HG02943 (cell line): Measurements from ENCODE around the gene H1-8.

ENCODE experiments used
- ATAC-seq: cut with Tn5 transposase; IDR thresholded peaks from one replicate; pipeline ENCODE4 v1.9.1; 2021; ENCODE audit warnings: mild to moderate bottlenecking, low read depth, moderate library complexity; ENCODE audit not compliant: unreplicated experiment

H1-8 gene

GRCh38 chr3:129567176-129567705 lies 24.3 kb downstream of the H1-8 start:
- no peak for ATAC-seq

DNA sequence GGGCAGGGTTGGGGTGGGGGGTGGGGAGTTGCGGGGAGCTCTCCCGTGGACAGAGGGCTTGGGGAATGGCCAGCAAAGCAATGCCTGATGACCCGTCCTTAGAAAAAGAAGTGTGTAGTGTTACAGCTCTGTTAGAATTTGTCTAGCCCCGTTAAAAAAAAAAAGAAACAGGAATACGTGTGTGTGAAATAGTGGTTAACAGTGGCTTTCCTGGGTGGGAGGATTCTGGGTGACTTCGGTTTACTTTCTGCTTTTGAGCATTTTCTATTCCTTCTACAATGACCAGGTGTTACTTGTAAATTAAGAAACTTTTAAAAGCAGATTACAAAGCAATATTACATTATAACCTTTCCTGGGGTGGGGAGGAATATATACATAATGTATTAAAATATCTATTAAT lies 25.0 kb downstream of the H1-8 start:
- no peak for ATAC-seq

GRCh38 chr3:129569856-129570255 lies 26.9 kb downstream of the H1-8 start:
- ATAC-seq, result no peak

DNA sequence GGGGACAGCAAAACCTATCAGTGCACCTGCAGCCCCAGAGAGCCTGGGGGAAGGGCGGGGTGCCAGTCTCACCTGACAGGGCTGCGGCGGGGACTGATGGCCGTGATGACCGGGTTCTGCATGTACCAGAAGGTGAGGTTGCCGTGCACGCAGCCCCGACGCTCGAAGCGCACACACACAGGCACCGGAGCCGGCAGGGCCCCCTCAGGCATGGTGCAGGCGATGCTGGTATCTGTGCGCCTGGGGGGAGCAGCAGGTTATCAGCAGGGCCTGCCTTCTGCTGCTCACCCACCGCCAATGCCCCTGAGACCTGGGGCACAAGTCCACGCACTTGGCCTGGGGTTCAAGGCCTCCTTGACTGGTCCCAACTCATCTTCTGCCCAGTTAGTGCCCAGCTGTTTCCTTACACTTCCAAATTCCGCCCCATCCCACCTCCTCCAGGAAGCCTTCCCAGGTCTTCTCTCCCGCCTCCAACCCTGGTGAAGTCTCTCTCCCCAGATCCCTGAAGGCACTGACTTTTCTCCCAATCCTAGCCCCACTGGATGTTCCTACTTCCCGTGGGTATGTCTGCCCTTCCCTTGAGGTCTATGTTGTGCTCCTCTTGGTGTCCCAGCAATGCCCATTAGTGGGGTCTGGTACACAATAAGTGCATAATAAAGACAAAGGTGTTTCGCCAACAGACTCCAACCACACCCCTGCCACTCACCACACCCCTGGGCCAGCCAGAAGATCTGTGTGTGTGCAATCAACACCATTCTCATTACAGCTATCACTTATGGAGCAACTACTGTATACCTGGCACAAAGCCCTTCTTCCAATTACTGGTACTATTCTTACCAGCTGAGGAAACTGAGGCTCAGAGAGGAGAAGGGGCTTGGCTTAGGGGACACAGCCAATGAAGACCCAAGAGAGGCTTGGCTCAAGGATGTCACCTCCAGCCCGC lies 28.9 kb downstream of the H1-8 start:
- no peak for ATAC-seq

GRCh38 chr3:129572603-129573002 lies 29.6 kb downstream of the H1-8 start:
- ATAC-seq, result no peak

GRCh38 chr3:129573493-129573892 lies 30.5 kb downstream of the H1-8 start:
- no peak for ATAC-seq

DNA sequence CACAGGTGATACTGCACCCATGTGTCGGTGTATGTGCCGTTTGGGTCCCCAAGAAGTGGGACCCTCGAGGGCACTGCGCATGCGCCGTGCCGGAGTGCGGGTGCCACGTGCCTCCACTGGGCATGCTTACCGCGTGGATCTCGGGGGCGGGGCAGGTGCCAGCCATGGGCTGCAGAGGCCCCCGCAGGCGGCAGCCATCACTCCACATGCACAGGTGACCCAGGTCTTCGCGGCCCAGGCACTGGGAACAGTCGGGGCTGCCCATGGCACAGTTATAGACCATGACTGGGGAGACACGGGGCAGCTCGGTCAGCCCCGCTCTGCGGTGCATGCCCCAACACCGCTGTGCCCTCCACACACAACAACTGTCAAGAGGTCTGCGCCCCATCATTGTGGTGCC lies 31.2 kb downstream of the H1-8 start:
- ATAC-seq, result no peak

DNA sequence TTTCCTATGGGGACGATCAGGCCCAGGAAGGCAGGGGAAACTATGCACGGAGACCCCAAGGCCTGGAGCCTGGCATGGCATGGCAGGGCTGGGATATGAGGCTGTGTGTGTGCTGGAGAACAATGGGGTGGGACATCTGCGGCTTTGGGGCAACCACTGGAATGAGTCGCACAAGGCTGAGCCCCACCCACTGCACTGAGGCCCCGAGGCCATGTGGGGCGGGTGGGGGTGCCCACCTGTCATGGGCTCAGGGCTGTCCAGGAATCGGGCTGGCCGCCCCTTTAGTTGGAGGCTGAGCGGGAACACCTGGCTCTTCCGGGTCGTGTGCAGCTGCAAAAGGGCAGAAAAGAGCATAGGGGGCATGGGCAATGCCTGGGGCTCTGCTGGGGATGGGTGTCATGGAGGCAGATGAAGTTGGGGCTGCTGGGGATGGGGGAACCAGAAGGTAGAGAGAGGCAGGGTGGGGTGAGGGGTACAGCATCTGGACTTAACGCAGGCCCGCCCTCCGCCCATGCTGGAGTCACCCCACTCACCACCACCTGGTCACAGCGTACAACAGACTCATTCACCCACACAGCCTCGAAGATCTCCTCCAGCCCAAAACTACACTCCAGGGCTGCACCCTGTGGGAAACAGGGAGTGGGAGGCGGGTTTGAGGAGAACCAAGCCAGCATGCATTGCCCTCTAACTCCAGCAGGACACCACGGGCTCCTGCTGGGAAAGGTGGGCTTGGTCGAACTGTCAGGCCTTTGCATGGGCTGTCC lies 32.4 kb downstream of the H1-8 start:
- no peak for ATAC-seq

DNA sequence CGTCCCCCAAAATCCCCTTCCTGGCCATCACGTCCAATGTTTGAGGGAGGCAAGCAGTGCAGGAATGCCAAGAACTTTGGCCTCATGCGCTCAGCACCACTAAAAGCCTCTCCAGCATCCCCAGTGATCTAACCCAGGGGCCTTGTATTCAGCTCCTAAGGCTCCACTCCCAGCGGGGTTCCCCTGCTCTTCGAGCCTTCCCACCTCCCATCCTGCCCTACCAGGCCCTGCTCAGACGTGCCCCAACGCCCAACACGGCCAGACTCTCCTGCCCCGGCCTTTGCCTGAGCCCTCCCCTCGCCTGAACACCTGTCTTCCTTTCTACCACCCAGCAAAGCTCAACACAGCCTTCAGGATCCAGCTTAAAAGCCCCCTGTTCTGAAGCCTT lies 33.0 kb downstream of the H1-8 start:
- no peak for ATAC-seq

DNA sequence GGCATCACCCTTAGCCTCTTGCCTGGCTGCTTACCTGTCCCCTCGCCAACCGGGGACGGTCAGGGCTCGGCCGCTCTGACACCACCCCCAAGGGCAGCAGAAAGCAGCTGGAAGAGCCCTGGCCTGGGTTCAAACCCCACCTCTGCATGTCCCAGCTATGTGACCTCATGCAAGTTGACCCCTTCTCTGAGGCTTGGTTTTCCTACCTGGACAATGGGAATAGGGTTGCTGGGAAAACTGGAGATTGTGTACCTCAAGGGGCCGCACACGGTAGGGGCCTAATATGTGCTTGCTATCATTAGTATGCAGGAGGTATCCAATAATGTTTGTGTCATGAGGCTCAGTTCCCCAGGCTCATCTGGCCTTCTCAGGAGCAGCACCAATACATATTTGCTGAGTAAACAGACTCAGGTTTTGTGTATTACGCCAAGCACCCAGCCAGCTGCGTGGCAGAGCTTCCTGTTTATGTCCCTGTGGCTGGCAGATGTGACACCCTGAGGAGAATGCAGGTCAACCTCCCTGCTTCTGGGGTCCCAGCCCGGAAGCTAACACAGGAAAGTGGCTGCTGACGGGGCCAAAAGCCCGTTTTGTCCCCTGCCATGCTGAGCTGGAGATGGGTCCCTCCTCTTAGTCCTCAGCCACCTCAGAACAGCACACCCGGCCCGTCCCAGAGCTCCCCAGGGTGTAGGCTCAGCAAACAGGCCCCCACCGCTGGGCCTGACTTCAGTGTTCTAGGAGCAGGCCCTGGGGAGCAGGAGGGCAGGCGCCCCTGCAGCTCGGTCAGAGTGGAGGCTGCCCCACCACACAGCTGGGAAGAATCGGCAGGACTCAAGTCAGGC lies 33.8 kb downstream of the H1-8 start:
- ATAC-seq, result peak; percentile 51

DNA sequence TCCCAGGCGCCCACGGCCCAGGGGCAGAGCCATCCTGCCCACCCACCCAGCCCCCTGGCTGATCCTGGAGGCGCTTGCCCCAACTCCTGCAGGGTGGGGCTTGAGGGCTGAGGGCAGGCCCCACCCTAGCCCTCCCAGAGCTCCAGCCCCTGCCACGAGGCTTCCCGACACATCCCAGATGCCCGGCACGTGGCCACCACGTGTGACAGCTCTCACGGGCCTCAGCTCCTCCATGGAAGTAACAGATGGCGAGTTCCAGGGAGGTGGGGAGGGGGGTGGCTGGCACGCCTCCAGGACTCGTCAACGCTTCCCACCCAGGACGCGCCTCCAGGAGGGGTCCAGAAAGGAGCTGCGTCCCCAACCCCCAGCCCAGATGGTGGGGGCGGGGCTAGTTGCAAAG lies 34.4 kb downstream of the H1-8 start:
- no peak for ATAC-seq

GRCh38 chr3:129577925-129578786 lies 35.2 kb downstream of the H1-8 start:
- ATAC-seq, result no peak

- no peak for ATAC-seq
Measured at GRCh38 chr3:129579991-129580390, 37.0 kb downstream of the H1-8 start.

- no peak for ATAC-seq
Measured at GRCh38 chr3:129581623-129582022, 38.6 kb downstream of the H1-8 start.

DNA sequence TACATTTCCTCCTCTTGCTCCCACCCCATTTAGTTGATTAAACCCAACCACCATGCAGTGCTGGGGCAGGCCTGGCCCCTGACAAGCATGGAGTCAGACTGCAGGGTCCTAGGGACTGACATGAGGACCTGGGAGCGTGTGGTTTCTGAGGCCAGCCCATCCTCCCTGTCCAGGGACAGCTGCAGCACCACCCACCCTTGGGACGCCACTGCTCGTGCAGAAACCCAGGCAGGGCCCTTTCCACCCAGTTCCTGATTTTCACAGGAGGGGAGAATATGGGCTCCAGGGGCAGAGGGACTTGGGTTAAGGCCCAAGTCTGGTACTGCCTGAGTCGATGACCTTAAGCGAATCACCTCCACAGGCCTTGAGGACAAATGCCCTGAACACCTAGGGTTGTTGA lies 39.8 kb downstream of the H1-8 start:
- ATAC-seq, result no peak

DNA sequence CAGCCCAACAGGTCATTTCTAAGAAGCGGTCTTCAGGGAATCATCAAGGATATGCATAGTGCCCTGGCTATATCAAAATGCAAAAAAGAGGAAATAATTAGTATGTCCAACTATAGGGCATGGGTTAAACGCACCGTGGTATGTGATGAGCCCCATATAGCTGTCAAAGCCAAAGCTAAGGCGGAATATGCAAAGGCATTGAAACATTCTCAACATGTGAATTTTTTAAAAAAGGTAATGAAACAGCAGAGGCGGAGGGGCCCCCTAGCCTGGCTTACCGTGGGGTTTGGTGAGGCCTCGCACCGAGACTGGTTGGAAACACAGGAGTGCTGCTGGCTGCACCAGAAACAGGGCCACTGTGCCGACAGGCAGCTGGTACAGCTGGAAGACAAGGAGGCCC lies 40.3 kb downstream of the H1-8 start:
- no peak for ATAC-seq

GRCh38 chr3:129584631-129585030 lies 41.7 kb downstream of the H1-8 start:
- no peak for ATAC-seq

DNA sequence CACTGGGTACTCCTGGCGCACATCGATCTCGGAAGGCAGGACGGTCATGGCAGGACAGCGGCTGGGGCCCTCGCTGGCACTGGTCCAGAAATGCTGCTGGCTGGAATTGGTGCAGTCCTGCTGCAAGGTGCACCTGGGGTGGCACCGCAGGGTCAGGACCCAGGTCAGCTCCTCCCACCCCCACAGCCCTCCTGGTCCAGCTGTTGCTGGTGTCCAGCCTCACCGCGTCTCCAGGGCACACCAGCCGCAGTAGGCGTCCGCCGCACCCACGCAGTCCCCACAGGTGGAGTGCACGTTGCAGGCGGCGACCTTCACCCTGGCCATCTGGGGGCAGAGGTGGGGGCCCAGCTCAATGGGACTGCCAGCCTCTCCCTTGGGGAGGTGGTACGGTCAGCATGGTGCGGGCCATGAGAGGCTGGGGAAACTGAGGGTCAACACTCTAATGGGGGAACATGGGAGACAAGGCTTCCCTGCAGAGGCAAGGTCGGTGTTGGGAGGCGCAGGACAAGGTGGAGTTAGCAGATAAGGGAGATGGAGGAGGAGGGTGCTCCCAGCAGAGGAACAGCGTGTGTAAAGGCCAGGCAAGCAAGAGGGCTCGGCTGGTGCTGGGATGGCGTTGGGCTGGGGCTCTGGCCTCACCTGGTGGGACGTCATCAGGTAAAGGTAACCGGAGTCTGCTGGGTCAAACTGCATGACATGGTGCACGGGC lies 43.1 kb downstream of the H1-8 start:
- ATAC-seq, result no peak
